Eye (tissue), 1 donor: ENCODE data around the gene IBA57.

Experiments
- DNase-seq: peaks from one replicate; pipeline ENCODE4 v3.0.0-alpha.2; 2015

Gene IBA57

DNA sequence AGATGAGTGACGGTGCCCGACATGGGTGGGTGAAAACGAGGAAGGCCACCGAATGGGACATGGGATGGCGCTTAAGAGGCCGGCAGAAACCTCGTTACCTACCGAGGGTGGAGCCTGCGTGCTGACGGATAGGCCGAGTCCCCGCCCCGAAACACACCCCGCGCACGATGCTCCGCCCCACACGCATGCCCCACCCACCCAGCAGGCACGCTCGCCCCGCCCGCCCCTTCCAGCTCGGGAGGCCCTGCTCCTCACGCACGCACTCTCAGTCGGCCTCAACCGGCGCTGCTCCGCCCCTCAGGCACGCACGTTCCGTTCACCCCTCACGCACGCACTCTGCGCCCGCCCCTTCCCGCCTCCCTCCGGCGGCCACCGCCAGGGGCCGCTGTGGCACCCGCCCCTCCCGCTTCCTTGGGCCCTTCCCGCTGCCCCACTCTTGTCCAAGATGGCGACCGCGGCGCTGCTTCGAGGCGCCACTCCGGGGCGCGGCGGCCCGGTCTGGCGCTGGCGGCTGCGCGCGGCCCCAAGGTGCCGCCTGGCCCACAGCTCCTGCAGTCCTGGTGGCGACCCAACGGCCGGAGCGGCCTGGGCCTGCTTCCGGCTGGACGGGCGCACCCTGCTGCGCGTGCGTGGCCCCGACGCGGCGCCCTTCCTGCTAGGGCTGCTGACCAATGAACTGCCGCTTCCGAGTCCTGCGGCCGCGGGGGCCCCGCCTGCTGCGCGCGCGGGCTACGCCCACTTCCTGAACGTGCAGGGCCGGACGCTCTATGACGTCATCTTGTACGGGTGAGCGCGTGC lies at the start of gene IBA57:
Gene IBA57, plus strand, starts transcription at position 433 of the 798 bp plus-strand sequence. Its CDS starts 13 bp downstream, at position 446.
- peak; percentile 99 for DNase-seq

DNA sequence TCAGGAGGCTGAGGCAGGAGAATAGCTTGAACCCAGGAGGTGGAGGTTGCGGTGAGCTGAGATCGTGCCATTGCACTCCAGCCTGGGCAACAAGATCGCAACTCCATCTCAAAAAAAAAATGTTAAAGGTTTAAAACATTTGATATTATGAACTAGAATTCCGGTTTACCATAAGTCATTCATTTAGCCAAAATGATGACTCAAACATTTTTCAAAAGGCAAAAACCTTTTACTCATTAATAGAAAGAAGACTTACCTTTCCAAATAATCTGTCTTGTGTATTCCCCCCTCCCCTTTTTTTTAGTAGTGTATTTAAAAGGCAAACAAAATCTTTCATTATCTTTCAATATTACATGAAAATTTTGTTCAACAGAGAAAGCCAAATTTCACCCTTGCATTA lies 48.3 kb upstream of the IBA57 start:
- no peak for DNase-seq

DNA sequence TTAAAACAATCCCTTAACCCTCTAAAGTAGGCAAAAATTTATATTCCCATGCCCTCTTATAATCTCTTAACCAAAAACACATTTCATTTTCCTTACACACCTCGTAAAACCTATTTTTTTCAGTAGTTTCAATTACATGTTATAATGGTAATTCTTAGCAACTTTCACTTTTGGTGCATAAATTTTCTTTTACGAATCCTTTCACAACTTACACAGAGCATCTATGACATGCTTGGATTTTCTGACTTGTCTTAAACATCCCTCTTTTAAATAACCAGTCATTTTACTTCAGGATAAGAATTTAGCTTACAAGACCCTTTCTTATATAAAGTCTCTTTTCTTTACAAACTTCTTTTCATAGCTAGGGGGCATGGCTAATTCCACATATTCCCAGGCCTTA lies 47.6 kb upstream of the IBA57 start:
- no peak for DNase-seq

DNA sequence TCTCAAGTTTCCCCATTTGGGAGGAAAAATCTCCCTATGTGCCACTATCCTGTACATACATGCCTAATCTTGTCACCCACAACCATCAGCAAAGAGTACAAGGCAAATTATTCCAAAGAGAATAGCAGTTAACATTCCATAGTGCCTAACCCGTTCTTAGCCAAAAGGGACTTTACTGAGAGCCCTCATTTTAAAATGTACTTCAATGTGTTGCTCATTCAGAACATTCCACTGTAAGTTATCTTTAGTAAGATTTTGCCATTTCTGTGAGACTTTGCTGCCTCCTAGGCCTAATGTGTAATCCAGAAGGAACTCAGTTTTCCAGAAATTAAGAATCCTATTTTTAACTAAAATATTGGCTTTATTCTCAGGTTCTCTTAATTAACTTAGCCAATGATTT lies 45.3 kb upstream of the IBA57 start:
- no peak for DNase-seq

DNA sequence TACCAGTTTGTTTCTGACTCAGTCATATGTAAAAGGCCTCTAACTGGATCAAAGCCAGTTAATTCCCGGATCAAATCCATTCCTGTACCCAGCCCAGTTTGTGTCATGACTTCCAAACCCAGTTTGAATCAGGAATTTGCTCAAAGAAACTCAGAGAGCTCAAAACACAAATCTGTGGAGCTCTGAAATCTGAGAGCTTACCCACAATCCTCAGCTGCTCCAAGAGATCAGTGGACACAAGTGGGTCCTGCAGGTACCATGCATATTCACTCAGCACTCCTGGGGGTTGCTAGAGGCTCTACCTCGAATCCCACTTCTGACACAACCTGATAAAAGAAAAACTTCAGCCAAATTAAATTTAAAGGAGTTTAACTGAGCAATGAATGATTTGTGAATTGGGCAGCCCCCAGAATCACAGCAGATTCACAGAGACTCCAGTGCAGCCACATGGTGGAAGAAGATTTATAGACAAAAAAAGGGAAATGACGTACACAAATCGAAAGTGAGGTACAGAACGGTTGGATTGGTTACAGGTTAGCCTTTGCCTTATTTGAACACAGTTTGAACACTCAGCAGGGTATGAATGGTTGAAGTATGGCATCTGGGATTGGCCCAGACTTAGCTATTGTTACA lies 44.6 kb upstream of the IBA57 start:
- no peak for DNase-seq

DNA sequence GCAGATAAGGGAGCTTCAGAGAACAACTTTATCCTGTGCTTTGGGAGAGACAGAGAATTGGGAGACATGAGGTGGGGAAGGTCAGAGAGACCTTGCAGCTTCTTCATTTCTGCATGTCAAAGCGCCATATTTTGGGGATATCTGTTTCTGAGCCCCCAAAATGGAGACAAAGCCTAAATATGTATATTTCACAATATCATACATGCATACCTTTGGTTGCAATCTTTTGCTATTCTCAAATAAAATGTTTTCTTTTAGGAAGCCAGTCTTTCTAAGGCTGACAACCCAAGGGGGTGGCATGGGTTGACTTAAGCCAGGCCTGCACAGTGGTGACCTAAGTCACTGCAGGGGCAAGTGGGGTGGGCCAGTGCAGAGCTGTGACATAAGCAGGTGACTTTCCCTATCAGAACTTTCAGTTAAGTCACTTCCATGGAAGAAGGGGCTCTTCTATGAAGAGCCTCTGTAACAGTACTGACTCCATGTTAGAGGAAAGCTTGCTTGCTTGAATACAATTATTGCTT lies 42.6 kb upstream of the IBA57 start:
- DNase-seq, result no peak

DNA sequence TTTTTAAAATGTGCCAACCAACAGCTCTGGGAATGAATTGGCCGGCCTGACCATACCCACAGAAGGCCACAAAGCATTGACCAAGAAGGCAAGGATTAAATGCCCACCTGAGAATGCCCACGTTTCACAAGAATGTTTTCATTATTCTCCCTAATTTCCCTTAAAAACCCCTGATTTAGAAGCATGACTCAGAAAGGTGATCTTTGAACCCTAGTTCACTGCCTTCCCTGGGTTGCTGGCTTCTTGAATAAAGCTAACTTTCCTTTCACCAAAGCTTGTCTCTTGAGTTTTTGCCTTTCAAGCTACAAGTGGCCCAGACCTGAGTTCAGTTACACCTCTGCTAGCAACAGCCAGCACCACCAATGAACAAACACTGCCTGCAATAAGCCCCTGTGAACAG lies 42.1 kb upstream of the IBA57 start:
- no peak for DNase-seq

DNA sequence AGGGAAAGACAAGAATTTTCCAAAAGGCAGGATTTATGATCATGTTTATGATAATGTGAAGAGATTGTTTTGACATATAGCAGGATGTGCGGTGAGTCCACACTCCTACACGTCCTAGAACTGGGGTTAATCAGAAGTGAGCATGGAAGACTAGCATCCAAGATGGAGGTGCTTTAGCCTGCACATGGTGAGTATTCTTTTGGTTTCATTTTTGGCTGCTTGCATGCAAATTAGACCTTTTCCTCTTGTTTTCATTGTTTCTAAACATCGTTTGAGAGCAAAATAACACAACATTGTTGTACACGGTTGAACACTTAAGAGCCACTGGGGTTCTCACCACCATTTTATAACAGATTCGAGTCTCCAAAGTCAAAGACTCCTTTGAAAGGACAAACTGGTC lies 40.4 kb upstream of the IBA57 start:
- no peak for DNase-seq

DNA sequence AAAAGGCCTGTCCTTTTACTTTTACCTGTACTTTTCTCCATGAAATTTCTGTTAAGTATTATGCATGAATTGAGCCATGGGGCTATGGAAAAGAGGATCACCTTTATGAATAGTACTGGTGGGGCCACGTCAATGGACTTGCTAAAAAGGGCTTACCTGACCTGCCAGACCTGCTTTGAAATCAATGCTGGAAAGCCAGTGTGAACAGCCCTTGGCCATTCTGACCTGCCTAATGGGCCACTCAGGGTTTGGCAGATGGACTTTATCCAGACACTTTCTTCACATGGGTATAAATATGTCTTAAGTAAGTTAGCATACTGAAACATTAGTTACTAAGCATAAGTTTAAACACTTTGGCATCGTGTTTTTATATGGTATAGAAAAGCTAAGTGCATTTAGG lies 33.8 kb upstream of the IBA57 start:
- DNase-seq, result no peak

DNA sequence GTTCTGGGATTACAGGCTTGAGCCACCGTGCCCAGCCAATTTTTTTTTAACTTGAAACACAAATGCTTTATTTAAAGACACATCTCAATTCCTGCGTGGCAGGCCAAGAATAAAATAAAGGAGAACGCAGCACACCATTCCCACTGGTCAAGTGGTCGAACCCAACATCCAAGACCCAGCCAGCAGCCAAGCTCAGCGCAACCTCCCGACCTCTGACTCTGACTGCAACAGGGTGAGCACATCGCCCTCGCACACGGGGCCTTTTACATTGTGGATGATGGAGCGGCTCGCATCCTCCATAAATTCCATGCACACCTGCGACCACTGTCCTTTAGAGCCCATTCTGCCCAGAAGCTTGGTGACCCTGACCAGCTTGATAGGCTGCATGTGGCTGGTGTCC lies 31.0 kb upstream of the IBA57 start:
- no peak for DNase-seq

DNA sequence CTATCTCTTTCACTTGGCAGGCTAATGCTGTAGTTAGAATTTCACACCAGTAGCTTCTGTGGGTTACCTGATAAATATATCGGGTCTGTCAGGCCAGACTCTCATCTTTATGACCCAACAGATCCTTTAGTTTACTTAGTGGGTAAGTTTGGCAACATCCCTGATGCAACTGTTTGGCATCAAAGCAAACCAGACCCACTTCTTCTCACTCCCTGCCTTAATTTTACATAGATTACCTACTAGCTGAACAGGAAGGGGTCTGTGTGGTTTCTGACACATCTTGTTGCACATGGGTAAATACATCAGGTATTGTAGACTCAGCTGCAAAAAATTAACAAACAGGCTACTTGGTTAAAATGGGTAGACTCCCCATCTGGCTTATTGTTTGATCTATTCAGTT lies 28.7 kb upstream of the IBA57 start:
- no peak for DNase-seq

DNA sequence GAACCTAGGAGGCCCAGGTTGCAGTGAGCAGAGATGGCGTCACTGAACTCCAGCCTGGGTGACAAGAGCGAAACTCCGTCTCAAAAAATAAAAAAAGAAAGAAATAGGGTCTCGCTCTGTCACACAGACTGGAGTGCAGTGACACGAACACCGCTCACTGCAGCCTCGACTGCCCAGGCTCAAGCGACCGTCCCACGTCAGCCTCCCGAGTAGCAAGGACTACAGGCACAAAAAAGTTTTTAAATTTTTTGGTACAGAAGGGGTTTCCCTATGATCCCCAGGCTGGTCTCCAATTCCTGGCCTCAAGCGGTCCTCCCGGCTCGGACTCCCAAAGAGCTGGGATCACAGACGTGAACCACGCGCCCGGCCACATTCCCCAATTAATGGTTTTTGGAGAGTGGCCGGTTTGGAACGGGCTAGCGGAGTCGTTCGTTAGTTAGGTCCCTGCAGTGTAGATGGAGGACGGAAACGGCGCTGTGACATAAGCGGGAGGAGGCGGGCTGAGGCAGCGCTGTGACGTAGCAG lies 26.1 kb upstream of the IBA57 start:
- no peak for DNase-seq

DNA sequence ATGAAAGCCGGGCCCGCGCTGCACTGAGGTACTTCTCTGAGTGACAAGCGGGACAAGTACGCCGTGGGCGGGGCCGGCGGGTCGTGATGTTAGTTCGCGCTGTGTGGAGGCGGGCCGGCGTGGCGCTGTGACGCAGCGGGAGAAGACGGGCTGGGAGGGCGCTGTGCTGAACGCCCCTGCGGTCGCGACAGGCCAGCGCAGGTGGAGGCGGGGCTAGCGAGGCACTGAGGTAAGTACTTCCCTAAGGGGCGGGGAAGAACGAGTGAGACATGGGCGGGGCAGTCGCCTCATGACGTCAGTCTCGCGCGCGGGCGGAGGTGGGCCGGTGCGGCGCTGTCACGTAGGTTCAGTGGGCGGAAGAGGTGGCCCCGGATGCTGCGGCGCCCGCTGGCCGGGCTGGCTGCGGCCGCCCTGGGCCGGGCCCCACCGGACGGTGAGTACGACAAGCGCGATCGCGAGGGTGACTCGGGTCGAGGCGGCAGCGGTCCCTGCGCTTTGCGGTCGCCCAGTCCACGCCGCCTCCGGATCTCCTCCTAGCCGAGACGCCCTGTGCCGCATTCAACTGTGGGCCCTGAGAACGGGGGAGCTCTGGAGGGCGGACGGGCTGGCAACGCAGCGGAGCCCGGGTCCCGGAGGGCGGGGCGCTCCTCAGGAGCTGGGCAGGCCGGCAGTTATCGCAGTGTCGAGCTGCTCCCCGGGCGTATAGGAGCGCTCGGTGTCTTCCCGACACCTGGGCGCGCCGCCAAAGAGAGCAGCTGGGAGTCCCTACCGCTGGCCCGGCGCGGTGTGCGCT lies 25.5 kb upstream of the IBA57 start, which contains the start of gene GUK1:
Gene GUK1, plus strand, starts transcription at position 349 of the 793 bp plus-strand sequence. Its CDS starts 24 bp downstream, at position 373.
- peak; percentile 99 for DNase-seq

DNA sequence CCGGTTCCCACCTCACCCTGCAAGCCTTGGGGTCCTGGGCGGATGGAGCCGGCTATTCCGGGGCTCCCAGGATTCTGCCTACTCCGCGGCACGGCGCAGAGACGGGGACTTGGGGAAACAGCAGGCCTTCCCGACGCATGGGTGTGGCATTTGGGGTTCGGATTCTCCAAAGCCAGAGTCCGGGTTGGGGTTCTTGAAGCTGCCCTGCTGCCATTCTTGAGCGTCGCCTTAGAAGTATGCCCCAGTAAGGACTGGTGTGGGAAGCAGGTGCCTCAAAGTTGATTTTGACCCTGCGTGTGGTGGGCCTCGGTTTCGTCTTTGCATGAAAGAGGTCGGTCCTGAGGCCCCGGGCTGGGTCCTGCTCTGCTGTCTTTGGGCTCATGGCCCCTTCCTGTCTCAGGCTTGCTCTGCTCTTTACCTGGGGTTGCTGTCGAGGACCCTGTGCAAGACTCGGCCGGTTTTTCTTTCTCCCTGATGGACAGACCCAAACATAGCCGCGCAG lies 24.8 kb upstream of the IBA57 start:
- no peak for DNase-seq

DNA sequence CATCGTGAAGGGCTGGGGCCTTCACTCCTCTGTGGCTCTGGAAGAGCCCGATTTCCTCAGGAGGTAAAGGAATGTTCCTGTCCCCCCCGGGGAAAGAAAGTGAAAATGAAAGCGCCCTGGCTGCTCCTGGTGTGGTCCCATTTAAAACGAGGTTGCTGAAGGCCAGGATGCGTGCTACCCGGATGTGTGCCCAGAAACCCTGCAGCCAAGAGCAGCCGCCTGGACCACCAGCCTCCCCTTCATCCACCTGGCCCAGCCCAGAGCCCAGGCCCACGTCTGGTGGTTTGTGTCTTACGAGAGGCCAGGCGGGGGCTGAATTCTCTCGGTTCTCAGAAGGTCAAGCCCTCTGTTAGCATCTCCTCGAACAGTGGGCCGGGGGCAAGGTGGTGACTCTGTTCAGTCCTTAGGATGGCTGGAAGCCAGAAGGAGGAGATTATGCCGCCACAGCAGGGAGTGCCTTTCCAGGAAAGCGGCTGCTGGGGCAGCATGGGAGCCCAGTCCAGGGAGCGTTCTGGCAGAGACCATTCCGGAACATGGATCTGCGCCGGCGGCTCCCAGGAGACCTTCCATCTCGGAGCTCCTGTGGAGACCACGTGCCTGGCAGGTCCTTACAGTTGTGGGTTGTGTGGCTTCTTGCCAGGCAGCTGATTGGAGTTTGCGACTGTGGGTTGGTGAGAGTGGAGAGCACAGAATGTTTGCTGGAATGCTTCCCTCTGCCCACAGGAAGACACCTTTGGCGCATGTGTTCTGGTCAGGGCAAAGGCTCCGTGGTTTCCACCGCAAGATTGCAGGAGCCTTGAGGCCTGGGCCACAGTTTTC lies 24.2 kb upstream of the IBA57 start:
- DNase-seq, result no peak

DNA sequence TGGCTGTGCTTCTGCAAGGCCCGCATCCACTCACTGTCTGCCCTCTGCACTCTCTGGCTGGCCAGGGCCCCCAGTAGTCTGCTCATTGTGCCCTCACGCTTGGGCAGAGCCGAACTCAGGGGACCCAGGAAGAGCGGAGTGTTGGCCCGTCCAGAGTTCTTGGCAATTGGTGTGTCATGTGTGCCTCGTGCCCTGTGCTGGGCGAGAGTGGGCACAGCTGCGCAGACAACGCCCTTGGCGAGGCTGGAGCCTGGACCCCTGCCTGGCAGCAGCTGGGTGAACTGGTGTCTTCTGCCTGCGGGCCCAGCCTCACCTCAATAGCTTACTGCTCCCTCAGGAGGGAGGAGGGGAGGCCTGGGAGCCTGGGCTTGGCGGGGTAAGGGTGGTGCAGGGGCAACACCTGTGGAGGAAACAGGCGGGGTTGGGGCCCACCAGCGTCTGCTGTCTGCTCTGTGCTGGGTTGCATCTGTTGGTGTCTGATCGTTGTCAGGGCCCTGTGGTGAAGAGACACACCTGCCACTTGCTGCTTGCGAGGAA lies 23.4 kb upstream of the IBA57 start:
- no peak for DNase-seq

DNA sequence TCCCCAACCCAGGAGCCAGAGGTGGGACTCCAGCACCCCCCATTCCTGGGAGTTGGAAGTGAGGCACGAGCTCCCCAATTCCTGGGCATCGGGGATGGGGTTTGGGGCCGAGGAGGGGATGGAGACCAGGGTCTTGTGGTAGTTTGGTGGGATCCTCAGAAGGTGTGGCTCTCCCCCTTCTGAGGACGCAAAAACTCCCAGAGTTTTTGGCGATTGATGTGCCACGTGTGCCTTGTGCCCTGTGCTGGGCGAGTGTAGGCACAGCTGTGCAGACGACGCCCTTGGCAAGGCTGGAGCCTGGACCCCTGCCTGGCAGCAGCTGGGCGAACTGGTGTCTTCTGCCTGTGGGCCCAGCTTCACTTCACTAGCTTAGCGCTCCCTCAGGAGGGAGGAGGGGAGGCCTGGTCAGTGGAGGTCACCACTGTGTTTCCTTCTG lies 22.9 kb upstream of the IBA57 start:
- DNase-seq, result no peak

DNA sequence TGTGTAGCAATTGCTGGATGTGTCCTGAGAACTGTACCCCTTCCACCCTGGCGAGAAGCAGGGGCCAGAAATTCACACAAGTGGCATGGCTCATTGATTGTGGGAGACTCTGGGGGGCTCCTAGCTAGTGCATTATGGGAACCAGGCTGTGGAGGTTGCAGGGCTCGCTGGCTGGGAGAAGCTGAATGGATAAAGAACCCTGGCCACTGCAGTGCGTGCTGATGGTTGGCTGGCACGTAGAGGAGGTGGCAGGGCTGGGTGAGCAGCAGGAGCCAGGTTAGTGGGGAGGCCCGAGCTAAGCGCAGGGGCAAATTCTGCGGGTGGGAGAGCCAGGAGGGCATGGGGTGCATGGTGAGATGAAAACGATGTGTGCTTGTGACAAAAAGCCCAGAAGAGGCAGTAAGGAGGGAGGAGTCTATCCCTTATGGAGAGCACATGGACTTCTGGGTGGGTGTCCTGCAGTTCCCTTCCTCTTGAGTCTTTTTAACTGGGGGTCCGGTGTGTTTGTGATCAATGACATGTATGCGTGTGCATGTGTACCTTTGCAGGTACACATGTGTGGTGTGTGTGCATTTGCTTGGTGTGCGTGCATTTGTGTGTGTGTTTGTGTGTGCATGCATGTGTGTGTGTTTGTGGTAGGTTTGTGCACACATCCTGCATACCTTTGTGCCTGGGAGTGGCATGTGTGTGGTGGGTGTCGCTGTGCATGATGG lies 22.0 kb upstream of the IBA57 start:
- no peak for DNase-seq

DNA sequence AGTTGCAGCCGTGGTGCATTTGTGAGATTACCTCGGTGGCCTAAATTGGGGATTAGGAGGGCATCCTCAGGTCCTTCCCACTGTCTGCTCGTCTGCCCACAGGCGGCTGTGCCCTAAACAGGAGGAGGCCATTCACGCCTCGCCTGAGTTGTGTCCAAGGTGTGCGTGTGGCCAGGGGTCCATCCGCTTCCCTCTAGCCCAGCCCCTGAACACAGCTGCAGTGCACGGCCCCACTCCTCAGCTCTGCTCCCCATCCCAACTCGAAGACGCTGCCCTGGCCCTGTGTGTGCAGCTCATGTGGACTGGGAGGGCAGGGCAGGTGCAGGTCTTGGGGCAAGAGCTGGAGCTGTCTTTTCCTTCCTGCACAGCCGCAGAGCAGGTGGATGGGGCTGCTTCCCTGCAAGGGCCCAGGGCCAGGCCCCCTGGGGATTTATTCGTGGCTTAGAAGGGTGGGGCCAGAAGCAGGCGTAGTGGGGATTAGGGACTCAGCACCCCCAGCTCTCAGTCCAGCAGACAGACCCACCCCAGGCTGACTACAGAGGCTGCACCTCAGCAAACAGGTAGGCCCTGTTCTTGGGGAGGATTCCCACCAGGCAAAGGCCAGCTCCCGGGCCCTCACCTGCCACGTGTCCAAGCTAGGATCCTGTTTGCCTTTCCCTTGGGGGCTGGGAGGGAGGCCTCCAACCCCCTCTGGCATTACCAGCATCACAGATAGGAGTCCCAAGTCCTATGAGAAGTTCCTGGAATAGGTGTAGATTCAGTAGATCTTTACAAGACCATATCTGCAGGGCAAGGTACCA lies 21.2 kb upstream of the IBA57 start:
- no peak for DNase-seq

DNA sequence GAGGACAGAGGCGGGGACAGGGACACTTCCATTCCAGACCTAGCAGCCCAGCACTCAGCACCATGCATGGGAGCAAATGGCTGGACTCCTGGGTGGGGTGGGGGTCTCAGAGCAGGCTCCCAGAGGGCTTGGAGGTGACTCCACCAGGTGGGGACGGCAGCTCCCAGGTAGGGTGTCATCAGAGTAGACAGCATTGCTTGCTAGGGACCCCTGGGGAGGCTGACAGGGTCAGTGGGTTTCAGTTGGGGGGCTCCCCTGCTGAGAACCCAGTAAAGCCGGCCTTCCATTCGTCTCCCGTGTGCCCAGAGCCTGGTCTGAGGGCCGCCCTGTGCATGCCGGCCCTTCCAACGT lies 20.6 kb upstream of the IBA57 start:
- no peak for DNase-seq
